ENCODE measurements around the gene OBSCN.

OBSCN gene

DNA sequence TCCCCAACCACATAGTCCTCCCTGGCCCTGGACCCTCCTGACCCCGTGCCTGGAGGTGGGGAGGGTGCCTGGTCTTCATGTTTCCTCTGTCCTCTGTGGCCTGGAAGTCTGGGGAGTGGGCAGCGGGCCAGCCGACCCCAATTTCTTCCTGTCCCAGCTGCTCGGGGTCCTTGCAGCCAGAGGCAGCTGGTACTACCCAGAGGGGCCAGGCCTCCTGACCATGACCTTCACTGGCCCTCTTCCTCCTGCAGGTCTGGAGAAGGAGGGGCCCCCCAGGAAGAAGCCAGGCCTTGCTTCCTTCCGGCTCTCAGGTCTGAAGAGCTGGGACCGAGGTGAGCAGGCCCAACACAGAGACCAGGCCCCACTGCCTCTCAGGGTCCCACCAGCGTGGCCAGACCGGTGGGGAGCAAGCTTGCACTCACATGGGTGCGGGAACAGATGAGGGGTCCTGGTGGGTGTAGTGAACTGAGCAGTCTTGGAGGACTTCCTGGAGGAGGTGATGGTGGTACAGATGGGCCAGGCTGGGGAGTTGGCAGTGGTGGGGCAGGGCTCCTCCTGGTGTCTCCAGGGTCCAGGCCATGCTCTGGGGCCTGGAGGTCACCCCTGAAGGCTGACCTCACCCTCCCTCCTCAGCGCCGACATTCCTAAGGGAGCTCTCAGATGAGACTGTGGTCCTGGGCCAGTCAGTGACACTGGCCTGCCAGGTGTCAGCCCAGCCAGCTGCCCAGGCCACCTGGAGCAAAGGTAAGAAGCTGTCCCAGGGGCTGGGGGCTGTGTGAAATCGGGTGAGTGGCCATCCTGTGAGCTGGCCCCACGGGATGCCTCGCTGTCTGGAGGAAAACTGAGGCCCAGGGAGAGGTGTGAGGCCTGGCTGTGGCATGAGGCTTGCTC lies 166.1 kb downstream of the OBSCN start:
- in situ Hi-C loops (cut with MboI; ENCODE audit: low sequenced_read_pairs, unreplicated experiment), result no loop called here
- no peak for DNase-seq (ENCODE audit: low spot score)
- TF ChIP-seq, protein P1, sequence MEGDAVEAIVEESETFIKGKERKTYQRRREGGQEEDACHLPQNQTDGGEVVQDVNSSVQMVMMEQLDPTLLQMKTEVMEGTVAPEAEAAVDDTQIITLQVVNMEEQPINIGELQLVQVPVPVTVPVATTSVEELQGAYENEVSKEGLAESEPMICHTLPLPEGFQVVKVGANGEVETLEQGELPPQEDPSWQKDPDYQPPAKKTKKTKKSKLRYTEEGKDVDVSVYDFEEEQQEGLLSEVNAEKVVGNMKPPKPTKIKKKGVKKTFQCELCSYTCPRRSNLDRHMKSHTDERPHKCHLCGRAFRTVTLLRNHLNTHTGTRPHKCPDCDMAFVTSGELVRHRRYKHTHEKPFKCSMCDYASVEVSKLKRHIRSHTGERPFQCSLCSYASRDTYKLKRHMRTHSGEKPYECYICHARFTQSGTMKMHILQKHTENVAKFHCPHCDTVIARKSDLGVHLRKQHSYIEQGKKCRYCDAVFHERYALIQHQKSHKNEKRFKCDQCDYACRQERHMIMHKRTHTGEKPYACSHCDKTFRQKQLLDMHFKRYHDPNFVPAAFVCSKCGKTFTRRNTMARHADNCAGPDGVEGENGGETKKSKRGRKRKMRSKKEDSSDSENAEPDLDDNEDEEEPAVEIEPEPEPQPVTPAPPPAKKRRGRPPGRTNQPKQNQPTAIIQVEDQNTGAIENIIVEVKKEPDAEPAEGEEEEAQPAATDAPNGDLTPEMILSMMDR (IDR thresholded peaks at IDR 0.05; ENCODE audit: borderline replicate concordance, control extremely low read depth, extremely low read depth, insufficient read depth, missing control alignments), result no peak

DNA sequence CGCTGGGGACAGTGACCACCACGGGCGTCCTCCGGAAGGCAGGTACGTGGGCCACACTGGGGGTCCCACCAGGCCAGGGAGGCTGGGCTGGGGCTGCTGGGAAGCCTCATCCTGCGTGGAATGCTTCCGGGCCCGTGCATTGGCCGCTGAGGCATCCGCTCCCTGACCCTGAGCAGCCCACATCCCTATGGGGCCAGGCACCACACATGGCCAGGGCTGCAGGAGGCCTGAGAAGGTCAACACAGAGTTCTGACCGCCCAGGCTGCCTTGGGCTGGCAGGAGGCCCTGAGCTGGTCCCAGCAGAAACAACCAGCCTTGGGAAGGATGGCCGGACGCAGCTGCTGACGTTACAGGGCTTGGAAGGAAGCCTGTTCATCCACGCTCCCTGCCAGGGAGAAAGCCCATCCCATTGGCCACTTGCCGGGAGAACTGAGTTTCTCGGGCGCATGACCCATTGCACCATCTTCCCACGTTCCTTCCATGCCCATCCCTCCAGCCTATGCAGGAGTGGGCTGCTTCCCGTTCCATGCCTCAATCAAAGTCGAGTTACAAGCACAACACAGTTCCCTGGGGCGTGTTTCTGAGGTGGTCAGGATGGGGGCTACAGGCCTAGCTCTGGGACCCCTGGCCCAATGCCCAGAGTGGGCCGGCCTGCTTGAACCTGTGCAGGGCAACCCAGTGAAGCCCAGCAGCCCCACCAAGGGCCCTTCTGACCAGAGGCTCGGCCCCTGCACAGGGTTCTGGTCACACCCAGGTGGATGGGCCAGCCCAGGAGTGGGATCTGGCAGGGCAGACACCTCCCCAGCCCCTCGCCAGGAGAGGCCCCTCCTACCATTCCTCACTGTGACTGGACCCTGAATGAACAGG lies 167.1 kb downstream of the OBSCN start:
- in situ Hi-C loops (cut with MboI; ENCODE audit: low sequenced_read_pairs, unreplicated experiment), result no loop called here
- DNase-seq (ENCODE audit: low spot score), result no peak
- TF ChIP-seq, protein P1 (IDR thresholded peaks at IDR 0.05; ENCODE audit: borderline replicate concordance, control extremely low read depth, extremely low read depth, insufficient read depth, missing control alignments), result no peak

DNA sequence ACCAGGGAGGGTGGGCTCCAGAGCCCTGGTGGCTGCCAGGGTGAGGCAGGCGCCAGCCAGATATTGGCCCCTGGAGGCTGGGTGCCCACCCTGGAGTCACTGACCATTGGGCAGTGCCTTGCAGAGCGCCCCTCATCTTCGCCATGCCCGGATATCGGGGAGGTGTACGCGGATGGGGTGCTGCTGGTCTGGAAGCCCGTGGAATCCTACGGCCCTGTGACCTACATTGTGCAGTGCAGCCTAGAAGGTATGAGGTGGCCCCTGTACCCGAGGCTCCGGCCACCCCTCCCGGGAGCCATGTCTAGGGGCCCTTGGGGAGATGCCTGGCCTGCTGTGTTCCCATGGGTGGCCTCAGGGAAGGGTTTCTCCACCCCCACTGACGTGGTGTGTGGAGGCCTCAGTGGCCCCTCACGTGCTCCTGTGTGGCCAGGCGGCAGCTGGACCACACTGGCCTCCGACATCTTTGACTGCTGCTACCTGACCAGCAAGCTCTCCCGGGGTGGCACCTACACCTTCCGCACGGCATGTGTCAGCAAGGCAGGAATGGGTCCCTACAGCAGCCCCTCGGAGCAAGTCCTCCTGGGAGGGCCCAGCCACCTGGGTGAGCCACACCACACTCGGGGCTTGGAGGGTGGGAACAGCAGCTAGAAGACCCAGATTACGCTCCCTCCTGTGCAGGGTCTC lies 167.9 kb downstream of the OBSCN start:
- in situ Hi-C loops (cut with MboI; ENCODE audit: low sequenced_read_pairs, unreplicated experiment), result no loop called here
- TF ChIP-seq, protein P1 (IDR thresholded peaks at IDR 0.05; ENCODE audit: borderline replicate concordance, control extremely low read depth, extremely low read depth, insufficient read depth, missing control alignments), result no peak
- no peak for DNase-seq (ENCODE audit: low spot score)

DNA sequence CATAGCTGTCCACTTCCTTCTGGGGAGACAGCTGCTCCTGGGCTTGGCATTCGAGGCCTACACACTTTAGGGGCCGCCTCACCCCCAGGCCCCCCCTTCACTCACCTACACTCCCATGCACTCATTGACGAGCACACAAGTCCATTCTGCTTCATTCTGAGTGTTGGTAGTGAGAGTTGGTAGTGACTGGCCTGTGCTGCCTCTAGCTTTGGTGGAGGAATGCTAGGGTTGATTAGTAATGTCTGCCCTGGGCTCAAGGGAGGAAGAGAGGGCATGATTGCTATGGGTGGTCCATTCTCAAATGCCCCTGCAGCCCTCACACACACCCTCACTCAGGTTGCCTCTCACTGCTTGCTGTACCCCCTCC lies 168.4 kb downstream of the OBSCN start:
- TF ChIP-seq, protein P1 (IDR thresholded peaks at IDR 0.05; ENCODE audit: borderline replicate concordance, control extremely low read depth, extremely low read depth, insufficient read depth, missing control alignments), result no peak
- no peak for DNase-seq (ENCODE audit: low spot score)
- in situ Hi-C loops (cut with MboI; ENCODE audit: low sequenced_read_pairs, unreplicated experiment), result no loop called here

DNA sequence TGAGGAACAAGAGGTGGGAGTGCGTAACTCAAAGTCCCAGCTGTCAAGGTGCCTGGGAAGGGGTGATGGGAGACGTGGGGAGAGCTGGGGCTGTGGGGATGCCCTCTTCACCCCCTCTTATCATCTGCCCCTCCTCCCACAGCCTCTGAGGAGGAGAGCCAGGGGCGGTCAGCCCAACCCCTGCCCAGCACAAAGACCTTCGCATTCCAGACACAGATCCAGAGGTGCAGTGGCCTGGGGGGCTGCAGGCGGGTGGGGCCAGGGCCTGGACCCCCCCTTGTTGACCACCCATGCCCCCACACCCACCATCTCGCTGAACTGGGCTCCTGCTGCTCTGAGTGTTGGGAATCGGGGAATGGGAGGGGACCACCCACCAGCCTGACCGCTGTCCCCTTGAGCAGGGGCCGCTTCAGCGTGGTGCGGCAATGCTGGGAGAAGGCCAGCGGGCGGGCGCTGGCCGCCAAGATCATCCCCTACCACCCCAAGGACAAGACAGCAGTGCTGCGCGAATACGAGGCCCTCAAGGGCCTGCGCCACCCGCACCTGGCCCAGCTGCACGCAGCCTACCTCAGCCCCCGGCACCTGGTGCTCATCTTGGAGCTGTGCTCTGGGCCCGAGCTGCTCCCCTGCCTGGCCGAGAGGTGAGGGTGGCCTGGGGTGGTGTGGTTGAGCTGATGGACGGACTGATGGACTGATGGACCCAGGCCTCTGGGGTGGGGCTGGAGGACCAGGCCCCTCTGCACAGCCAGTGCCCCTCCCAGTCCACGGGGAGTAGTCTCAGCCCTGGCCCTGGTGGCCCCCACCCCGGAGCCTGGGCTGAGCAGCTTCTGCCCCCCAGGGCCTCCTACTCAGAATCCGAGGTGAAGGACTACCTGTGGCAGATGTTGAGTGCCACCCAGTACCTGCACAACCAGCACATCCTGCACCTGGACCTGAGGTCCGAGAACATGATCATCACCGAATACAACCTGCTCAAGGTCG lies 169.1 kb downstream of the OBSCN start:
- TF ChIP-seq, protein P1 (IDR thresholded peaks at IDR 0.05; ENCODE audit: borderline replicate concordance, control extremely low read depth, extremely low read depth, insufficient read depth, missing control alignments), result no peak
- in situ Hi-C loops (cut with MboI; ENCODE audit: low sequenced_read_pairs, unreplicated experiment), result no loop called here
- no peak for DNase-seq (ENCODE audit: low spot score)
